HG03439 (cell line): ENCODE measurements around the gene GBP5.
"Not testable (repeated sequence)": the region's sequence is repeated elsewhere in the genome, so short reads cannot be mapped to it uniquely, and the experiment has no call there.

Source experiments
- ATAC-seq: cut with Tn5 transposase; IDR thresholded peaks from one replicate; pipeline ENCODE4 v1.9.1; 2021; ENCODE audit warnings: mild to moderate bottlenecking, moderate library complexity; ENCODE audit not compliant: unreplicated experiment

Gene GBP5

GRCh38 chr1:89284078-89284763 lies 11.6 kb upstream of the GBP5 start:
- not testable (repeated sequence) for ATAC-seq

- no peak for ATAC-seq
These were observed 8.1 kb upstream of the GBP5 start for GRCh38 chr1:89280766-89281165.

- no peak for ATAC-seq
These were observed 6.4 kb upstream of the GBP5 start for GRCh38 chr1:89279011-89279466.

- no peak for ATAC-seq
These were observed 5.1 kb upstream of the GBP5 start for GRCh38 chr1:89277725-89278124.

GRCh38 chr1:89276690-89277089 lies 4.0 kb upstream of the GBP5 start:
- ATAC-seq: no peak

DNA sequence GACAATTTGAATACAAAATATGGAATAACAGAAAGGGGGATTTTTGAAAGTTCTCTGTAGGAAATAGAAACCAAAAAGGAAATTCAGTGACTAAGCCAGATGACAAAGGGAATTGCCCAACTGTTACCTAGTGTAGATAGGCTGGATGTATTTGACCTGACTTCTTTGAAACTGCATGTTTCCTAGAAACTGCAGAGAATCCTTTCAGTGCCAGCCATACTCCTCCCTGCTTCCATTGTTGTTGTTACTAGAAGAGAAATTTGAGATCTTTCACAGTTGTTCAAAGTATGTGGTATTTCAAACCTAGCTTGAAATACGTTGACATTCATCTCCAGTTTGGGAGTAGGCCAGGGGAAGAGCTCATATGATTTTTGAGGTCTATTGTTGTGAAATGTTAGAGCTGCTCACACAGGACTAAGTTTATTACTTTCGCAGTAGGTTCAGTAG lies 1.8 kb upstream of the GBP5 start:
- no peak for ATAC-seq

DNA sequence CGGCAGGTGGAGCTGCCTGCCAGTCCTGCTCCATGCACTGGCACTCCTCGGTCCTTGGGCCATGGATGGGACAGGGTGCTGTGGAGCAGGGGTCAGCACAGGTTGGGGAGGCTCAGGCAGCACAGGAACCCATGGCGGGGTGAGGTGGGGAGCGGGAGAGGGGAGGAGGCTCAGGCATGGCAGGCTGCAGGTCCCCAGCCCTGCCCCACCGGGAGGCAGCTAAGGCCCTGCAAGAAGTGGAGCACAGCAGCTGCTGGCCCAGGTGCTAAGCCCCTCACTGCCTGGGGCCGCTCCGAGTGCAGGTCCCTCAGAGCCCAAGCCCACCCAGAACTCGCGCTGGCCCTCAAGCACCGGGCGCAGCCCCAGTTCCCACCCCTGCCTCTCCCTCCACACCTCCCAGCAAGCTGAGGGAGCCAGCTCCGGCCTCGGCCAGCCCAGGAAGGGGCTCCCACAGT lies 691 bp upstream of the GBP5 start:
- ATAC-seq: no peak

DNA sequence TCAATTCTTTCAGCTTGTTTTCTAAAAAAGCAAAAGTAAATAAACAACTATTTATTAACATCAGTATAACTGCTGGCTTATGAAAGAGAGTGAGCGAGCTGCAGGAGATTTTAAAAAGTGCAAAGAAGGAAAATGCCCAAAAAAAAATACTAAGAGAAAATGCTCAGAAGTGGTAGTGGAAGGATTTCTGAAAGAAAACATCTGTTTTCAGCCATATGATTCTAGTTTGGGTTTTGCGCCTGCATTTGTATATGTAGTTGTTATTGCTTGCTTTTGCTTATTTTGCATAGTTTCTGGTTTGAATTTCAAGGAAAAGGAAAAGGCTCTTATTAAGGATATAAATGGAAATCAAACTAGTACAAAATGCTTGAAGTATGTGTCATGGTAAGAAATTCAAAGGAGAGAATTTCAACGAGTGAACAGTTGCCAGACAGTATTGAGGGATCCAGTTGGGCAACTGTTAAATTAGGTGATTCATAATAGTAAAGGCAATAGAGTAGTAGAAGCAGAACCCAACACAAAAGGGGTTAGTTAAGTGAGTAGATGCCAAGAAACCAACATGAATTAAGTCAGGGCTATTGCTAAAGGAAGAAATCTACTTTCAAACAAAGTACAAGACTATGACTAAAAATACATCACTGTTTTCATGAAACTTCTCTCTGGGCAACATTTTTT lies 1.2 kb downstream of the GBP5 start:
- no peak for ATAC-seq

- ATAC-seq: no peak
These were observed 2.2 kb downstream of the GBP5 start for GRCh38 chr1:89270423-89270822.

GRCh38 chr1:89269277-89269676 lies 3.4 kb downstream of the GBP5 start:
- no peak for ATAC-seq

GRCh38 chr1:89262643-89263042 lies 10.0 kb downstream of the GBP5 start:
- no peak for ATAC-seq

DNA sequence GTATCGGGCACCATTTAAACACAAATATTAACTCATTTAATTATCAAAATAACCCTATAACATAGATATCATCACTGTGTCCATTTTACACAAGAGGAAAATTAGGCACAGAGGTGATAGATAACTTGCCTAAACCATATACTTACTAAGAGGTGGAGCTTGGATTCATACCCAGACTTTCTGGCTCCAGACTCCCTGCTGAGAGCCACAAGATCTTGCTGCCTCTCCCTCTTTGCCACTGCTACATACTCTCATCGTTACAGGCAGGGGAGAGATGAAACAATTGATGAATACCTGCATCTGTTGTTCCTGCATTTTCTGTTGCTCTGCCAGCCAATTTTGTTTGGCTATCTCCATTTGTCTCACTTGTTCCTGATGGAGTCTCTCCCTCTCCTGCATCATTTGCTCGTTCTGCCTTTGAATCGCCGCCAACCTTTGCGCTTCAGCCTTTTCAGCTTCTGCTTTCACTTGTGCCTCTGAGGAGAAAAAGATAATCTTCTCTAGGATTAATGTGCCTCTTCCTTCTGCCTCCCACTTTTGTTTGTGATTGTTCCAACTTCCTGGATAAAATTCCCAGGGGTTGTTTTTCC lies 10.6 kb downstream of the GBP5 start:
- no peak for ATAC-seq

DNA sequence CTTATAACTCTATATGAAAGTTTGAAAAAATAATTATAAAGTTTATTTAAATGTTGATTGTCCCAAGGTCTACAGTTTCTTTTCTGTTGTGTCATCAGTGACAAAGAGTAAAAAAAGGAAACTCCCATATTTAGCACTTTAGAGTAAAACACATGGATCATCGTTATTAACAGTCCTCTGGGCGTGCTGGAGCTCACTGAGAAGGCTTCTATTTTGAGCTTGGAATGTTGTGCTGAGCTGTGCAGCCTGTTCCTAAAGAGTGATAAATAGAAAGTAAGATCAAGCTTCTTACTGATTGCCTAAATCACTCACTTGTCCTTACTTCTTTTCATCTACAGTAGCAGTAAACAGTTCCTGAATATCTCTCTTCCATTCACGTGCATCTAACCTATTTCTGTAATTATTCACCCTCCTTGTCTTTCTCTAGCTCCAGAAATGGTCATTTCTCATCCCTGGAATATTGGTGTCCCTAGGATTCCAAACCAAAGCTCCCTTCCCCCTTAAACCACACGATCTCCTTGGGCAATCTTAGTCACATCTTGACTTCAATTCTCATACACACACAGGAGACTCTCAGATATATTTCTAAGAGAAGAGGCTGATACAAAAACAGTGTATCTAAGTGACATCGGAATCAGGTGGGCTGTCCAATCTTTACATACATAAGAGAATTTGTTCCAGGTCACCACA lies 11.9 kb downstream of the GBP5 start:
- no peak for ATAC-seq

- no peak for ATAC-seq
These were observed 12.6 kb downstream of the GBP5 start for GRCh38 chr1:89260042-89260441.

DNA sequence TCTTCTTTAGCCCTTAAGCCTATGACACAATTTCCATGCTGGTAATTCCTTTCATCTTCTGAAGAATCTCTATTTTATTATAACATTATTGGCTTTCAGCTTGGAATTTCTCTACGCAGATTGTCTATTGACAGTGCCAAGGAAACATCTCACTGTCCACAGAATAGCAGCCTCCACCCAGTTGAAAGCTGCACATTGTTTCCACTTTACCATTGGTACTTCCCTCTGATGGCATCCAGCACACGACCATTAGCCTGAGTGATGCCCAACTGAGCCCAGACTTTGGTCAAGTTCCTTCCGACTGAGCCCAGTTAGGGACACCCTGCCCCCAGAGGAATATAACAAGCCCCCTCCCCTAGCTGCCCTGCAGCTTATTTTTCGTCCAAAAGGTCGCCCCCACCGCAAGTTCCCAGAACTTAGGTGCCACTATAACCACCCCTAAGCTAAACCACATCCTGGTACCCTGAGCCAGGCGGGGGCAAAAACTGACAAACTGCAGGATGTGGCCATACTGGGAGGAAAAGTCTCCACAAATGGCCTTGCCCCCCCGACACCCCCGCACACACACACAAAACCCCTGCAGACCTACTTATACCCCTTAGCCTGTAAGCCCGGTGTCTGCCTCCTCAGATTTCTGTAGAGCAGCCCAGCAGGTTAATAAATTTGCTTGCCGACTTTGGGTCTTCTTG lies 13.2 kb downstream of the GBP5 start:
- ATAC-seq: no peak

- ATAC-seq: no peak
These were observed 15.6 kb downstream of the GBP5 start for GRCh38 chr1:89257041-89257440.

DNA sequence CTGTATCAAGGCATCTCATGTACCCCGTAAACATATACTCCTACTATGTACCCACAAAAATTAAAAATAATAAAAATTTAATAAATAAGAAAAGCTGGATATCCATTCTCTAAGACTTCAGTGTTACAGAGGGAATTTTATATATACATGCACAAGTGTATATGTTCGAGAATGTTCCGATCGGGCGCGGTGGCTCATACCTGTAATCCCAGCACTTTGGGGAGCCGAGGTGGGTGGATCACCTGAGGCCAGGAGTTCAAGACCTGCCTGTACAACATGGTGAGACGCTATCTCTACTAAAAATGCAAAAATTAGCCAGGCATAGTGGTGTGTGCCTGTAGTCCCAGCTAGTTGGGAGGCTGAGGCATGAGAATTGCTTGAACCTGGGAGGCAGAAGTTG lies 17.1 kb downstream of the GBP5 start:
- ATAC-seq: not testable (repeated sequence)

DNA sequence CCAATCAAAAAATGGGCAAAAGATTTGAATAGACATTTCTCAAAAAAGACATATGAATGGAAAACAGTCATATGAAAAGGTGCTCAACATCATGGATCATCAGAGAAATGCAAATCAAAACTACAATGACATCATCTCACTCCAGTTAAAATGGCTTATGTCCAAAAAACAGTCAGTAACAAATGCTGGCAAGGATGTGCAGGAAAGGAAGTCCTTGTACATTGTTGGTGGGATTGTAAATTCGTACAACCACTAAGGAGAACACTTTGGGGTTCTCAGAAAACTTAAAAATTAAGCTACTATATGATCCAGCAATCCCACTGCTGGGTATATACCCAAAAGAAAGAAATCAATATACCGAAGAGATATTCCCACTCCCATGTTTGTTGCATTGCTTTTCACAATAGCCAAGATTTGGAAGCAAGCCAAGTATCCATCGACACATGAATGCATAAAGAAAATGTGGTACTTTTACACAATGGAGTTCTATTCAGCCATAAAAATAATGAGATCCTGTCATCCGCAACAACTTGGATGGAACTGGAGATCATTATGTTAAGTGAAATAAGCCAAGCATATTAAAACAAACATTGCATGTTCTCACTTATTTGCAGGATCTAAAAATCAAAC lies 17.9 kb downstream of the GBP5 start:
- ATAC-seq: no peak

DNA sequence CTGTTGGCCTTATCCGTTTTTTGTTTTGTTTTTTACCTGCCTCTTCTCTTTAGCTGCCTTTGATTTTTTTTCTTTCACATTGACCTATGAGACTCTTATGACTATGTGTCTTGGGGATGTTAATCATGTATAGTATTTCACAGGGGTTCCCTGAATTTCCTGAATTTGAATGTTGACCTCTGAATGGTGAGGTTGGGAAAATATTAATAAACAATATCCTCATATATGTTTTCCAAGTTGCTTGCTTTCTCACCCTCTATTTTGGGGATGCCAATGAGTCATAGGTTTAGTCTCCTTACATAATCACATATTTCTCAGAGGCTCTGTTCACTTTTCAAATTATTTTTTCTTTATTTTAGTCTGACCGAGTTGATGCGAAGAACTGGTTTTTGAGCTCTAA lies 29.6 kb downstream of the GBP5 start:
- no peak for ATAC-seq
